Left renal pelvis (tissue), 4 donors: ENCODE measurements around the gene ING3. TPM values are rescaled to one million over a fixed set of nuclear protein-coding genes. Genes with fewer than 3 reads are reported as not detected.
"Not testable (repeated sequence)": the region's sequence is repeated elsewhere in the genome, so short reads cannot be mapped to it uniquely, and the experiment has no call there.

Experiments
- DNase-seq, 4 donors: peaks; one replicate each; pipeline ENCODE4 v3.0.0-alpha.2; 2013; ENCODE audit warnings: low read depth in 4 of 4, low spot score in 3 of 4
- polyA plus RNA-seq, 4 donors: library from polyadenylated mRNA; unstranded; fragments of 120-200 nt; gene quantifications; one replicate each; pipeline ENCODE4 v1.2.1, GENCODE V29; 2013; ENCODE audit not compliant: insufficient read length in 4 of 4

Gene ING3
- polyA plus RNA-seq, 4 donors, result 34.5 to 49.2 (median 37.9) TPM

- DNase-seq, result no peak
Measured at GRCh38 chr7:121001234-121001906, 50.8 kb downstream of the ING3 start.

GRCh38 chr7:121002048-121002756, 51.6 kb downstream of the ING3 start:
- DNase-seq, result no peak

- no peak for DNase-seq
Measured at GRCh38 chr7:121002757-121003200, 52.2 kb downstream of the ING3 start.

GRCh38 chr7:121003986-121004685, 53.6 kb downstream of the ING3 start:
- no peak for DNase-seq

GRCh38 chr7:121005058-121005457, 54.5 kb downstream of the ING3 start:
- DNase-seq, result not testable (repeated sequence)

GRCh38 chr7:121005996-121006584, 55.5 kb downstream of the ING3 start:
- no peak for DNase-seq

- DNase-seq, result no peak
Measured at GRCh38 chr7:121006711-121007315, 56.2 kb downstream of the ING3 start.

- no peak for DNase-seq
Measured at GRCh38 chr7:121008816-121009215, 58.2 kb downstream of the ING3 start.

GRCh38 chr7:121011401-121011800, 60.8 kb downstream of the ING3 start:
- DNase-seq, result no peak

- no peak for DNase-seq
Measured at GRCh38 chr7:121012170-121012874, 61.7 kb downstream of the ING3 start.

- DNase-seq, result no peak
Measured at GRCh38 chr7:121012919-121013318, 62.3 kb downstream of the ING3 start.

- DNase-seq, result no peak
Measured at GRCh38 chr7:121015560-121015959, 65.0 kb downstream of the ING3 start.

GRCh38 chr7:121016966-121017365, 66.4 kb downstream of the ING3 start:
- no peak for DNase-seq

GRCh38 chr7:121017586-121017985, 67.0 kb downstream of the ING3 start:
- no peak for DNase-seq

- DNase-seq, result no peak
Measured at GRCh38 chr7:121019018-121019417, 68.4 kb downstream of the ING3 start.

GRCh38 chr7:121020249-121020988, 69.8 kb downstream of the ING3 start:
- DNase-seq, result no peak

GRCh38 chr7:121020989-121021969, 70.7 kb downstream of the ING3 start:
- DNase-seq, result no peak

- no peak for DNase-seq
Measured at GRCh38 chr7:121023194-121023593, 72.6 kb downstream of the ING3 start.
